Skeletal muscle satellite cell (primary cell): ENCODE measurements around the gene SLC23A3.

Source experiments
- H3K27me3 ChIP-seq: 2 replicates; pipeline ENCODE4 v1.7.0; 2013; ENCODE audit warnings: low read length; ENCODE audit not compliant: control insufficient read depth, insufficient read depth
- H3K36me3 ChIP-seq: 2 replicates; pipeline ENCODE4 v1.7.0; 2013; ENCODE audit warnings: mild to moderate bottlenecking, control low read depth, low read length; ENCODE audit not compliant: insufficient read depth
- H3K4me1 ChIP-seq: 2 replicates; pipeline ENCODE4 v1.7.0; 2013; ENCODE audit warnings: low read length; ENCODE audit not compliant: control insufficient read depth, insufficient read depth
- H3K4me2 ChIP-seq: 2 replicates; pipeline ENCODE4 v1.7.0; 2013; ENCODE audit warnings: mild to moderate bottlenecking, low read length
- H3K4me3 ChIP-seq: 2 replicates; pipeline ENCODE4 v1.7.0; 2013; ENCODE audit warnings: low read length
- H3K9ac ChIP-seq: 2 replicates; pipeline ENCODE4 v1.7.0; 2013; ENCODE audit warnings: mild to moderate bottlenecking, low read depth, low read length, moderate library complexity
- H3K9me3 ChIP-seq: replicated peaks from 2 replicates; pipeline ENCODE4 v1.7.0; 2013; ENCODE audit warnings: mild to moderate bottlenecking, control low read depth, low read length

Gene SLC23A3

DNA sequence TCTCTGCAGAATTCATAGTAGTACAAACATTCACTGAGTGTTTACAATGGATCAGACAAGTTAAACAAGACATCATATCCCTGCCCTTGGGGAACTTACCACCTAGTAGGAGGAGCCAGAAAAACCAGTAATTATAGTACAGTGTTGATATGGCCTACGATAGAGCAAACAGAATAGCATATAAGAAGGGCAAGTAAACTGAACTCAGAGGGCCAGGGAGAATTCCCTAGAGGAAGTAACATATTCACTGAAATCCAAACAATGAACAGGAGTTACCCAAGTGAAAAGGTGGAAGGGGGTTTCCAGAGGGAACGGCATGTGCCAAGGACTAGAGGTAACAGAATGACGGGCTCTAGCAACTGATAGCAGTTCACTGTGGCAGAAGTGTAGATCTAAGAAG lies 43.3 kb downstream of the SLC23A3 start:
- Histone ChIP-seq H3K9ac (no peak overlapping the region), H3K4me3 (no peak overlapping the region), H3K36me3 (no peaks in the 10 kb centered on the region), H3K4me2 (no peak overlapping the region), H3K27me3 (no peaks in the 10 kb centered on the region), H3K4me1 (peaks cover 35% of the 10 kb centered on the region), H3K9me3 (no peaks in the 10 kb centered on the region)

DNA sequence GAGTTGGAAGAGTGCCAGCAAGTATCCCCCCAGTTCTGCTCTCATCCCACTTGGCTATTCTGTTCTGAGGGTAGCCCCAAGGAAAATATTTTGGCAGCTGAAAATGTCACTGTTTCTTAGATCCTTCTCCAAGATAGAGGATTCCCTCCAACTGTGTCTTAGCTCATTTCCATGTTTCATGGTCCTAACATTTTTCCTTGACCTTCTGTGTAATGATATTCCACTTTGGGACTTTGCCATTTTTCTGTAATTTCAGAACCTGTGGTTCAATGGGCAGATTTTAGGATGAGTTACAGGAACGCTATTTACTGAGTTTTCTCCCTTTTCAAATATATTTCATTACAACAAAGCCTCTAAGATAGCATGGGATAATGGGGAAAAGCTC lies 44.0 kb downstream of the SLC23A3 start:
- Histone ChIP-seq H3K4me1 (peaks cover 35% of the 10 kb centered on the region), H3K27me3 (no peaks in the 10 kb centered on the region), H3K9ac (peak overlapping the region; percentile 58), H3K36me3 (no peaks in the 10 kb centered on the region), H3K9me3 (no peaks in the 10 kb centered on the region), H3K4me2 (peak overlapping the region; percentile 73), H3K4me3 (peak overlapping the region; percentile 48)

DNA sequence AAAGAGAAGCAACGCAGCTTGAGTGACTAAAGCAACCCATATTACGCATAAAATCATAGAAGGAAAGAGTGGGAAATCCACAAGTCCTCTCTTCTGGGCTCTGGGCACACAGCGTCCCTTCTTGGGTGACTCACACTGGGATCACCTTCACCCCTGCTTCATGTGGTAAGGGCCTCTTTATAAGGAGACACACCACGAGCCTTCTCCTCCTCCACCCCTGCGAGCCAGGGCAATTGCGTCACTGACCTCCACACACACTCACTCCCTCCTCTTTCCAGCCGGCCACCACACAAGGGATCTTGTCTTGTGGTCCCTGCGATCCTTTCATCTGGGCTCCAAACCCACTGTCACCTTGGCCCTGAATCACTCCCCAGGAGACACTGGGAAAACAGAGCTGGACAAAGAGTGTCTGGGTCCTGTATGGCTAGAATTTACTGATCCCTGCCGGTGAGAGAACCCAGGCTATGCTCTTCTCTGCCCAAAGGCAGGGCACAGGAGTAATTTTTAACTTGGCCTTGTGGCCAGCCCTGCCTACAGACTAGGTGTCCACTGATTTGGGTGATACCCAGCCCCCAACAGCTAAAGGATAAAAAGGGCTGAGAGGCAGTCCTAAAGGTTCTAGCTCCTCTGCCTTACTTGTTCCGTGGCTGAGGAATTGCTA lies 44.5 kb downstream of the SLC23A3 start:
- Histone ChIP-seq H3K4me1 (peaks cover 35% of the 10 kb centered on the region), H3K9ac (peak overlapping the region; percentile 58), H3K27me3 (no peaks in the 10 kb centered on the region), H3K9me3 (no peaks in the 10 kb centered on the region), H3K4me3 (peak overlapping the region; percentile 48), H3K36me3 (no peaks in the 10 kb centered on the region), H3K4me2 (peak overlapping the region; percentile 73)

DNA sequence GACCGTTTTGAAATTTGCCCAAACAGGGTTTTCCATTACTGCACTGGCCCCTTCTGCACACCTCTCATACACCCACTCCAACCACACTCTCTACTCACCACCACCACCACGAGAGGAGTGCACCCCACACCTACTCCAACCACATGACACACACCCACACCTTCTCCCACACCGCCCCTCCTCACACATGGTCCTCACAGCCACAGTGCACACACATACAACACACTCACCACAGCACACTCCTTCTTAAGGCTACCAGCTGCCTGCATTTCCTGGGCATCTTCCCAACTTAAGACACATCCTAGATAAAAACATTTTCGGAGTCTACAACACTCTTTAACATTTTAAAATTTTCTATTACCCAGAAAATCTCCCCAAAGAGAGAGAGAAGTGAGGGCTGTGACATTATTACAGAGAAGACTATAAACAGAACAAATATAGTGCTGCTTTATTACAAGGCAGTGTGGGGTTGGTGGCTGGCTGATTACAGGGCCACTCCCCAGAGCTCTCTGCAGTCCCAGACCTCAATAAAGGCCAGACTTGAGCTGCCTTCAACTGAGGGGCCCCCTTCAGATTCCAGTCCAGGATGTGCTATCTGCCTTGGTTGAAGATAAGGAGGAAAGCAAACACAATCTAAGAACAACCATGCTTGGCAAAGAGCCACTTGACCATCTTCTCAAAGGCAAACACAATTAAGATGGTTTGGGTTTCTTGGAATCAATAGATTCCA lies 45.3 kb downstream of the SLC23A3 start:
- H3K36me3 ChIP-seq, result no peaks in the 10 kb centered on the region
- H3K9me3 ChIP-seq, result no peaks in the 10 kb centered on the region
- no peaks in the 10 kb centered on the region for H3K27me3 ChIP-seq
- H3K4me2 ChIP-seq, result peak overlapping the region; percentile 73
- H3K9ac ChIP-seq, result peak overlapping the region; percentile 36
- peak overlapping the region; percentile 21 for H3K4me3 ChIP-seq
- peaks cover 40% of the 10 kb centered on the region for H3K4me1 ChIP-seq

DNA sequence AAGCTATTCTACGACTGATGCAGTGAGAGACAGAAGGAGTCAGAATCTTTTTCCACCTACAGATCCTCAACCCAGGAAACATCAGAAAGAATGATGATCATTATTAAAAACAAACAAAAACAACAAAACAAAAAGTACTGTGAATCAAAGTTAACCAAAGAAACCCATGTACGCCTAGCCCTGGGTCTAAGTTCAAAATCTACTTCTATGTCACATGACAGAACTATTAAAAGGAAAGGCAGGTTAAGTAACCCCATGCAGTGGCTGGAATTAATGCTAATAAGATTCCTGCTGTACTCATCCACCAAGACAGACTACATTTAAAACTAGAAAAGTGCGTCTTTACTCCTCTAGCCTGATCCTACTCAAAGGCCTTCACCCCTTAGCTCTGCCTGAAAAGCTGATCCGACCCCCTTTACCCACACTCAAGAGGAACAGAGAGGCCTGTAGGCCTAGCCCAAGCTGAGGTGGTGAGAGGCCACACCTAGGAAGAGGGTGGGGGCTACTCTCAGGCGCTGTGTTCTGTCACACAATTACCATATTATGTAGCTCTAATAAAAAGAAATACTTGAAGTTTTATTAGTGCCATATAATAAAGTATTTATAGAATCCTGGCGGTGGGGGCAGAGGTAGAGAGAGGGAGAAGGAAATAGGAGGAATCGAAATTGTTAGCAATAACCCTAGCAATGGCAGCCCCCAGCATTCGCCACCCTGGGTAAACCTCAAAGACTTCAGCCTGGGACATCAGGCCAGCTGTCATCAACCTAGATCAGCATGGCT lies 46.3 kb downstream of the SLC23A3 start:
- Histone ChIP-seq H3K9ac (no peak overlapping the region), H3K4me3 (no peak overlapping the region), H3K36me3 (no peaks in the 10 kb centered on the region), H3K4me2 (no peak overlapping the region), H3K27me3 (no peaks in the 10 kb centered on the region), H3K9me3 (no peaks in the 10 kb centered on the region), H3K4me1 (peaks cover 40% of the 10 kb centered on the region)

DNA sequence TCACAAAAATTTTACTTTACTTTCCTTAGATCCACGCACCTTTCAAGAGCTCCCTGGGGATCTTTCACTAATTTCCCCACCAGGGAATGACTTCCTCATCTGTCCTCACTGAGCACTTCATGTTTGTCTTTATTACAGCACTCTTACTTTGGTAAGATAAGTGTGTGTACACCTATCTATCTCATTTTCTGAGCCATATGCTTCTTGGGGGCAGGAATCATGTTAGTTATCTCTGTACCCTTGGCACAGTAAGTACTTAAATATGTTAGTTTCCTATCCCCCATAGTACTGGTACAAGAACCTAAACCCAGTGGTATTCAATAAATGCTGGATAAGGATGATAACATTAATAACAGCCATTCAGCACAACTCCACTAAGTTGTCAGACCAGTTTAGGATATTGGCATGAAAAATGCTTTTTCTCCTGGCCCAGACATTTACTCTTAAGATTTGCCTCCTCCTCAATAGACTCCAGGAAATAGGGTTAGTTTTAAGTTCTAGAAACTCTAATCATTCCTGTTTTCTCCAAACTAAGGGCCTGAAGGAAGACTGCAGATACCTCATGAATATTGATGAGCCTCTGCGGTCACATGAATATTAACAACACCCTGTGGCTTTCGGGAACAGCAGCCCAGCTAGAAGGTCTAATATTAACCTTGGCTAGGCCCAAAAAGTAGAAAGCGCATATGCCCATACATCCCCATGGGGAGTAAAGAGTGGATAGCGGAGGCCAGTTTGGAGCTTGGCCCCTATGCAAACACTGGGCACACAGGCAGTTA lies 47.4 kb downstream of the SLC23A3 start:
- no peaks in the 10 kb centered on the region for H3K36me3 ChIP-seq
- H3K9me3 ChIP-seq, result no peaks in the 10 kb centered on the region
- H3K27me3 ChIP-seq, result no peaks in the 10 kb centered on the region
- peaks cover 40% of the 10 kb centered on the region for H3K4me1 ChIP-seq
- H3K4me3 ChIP-seq, result no peak overlapping the region
- no peak overlapping the region for H3K9ac ChIP-seq
- no peak overlapping the region for H3K4me2 ChIP-seq

DNA sequence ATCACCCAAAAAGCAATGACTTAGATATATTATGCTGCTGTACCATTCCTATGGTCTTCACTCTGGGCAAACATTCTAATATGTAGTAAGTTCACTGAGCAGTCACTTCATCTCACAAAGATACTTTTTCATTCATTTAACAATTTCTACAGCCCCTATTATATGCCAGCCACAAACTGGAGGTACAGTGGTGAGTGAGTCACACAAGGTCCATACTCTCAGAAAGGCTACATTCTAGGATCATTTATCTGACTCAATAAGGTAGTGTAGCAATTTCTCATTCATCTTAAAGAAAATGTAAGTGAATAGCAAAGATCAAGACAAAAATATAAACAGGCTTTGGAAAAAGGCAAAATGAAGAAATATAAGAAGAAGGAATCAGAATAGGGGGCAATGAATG lies 49.7 kb downstream of the SLC23A3 start:
- Histone ChIP-seq H3K27me3 (no peaks in the 10 kb centered on the region), H3K4me1 (peaks cover 23% of the 10 kb centered on the region), H3K9ac (no peak overlapping the region), H3K9me3 (no peaks in the 10 kb centered on the region), H3K4me2 (no peak overlapping the region), H3K36me3 (no peaks in the 10 kb centered on the region), H3K4me3 (no peak overlapping the region)

DNA sequence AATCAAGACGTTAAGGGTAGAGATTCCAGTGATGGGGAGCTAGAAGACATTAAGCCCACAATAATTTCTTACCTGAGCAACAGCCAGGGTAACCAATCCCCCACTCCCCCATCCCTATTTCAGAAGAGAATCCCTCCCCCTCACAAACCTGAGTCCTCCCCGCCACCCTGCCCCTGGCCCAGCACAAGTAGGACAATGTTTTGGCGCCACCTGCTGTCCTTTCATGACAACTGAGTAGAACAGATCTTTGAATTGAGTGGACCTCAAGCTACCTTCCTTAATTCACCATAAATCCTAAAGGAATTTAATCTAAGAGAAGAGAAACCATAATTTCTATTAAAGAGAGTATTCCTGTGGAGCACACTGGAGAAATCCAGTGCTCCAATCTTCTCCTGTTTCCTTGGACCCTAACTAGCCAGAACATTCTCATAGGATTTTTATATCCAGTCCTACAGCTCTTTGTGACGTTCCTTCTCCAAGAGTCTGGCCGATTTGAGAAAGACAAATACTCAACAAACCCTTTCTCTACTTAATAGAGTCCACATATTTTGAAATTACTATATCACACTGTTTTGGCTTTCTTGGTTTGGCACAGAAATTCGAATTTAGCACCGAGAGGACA lies 50.3 kb downstream of the SLC23A3 start:
- Histone ChIP-seq H3K4me1 (peaks cover 17% of the 10 kb centered on the region), H3K9me3 (no peaks in the 10 kb centered on the region), H3K9ac (no peak overlapping the region), H3K4me2 (no peak overlapping the region), H3K36me3 (no peaks in the 10 kb centered on the region), H3K27me3 (no peaks in the 10 kb centered on the region), H3K4me3 (no peak overlapping the region)

DNA sequence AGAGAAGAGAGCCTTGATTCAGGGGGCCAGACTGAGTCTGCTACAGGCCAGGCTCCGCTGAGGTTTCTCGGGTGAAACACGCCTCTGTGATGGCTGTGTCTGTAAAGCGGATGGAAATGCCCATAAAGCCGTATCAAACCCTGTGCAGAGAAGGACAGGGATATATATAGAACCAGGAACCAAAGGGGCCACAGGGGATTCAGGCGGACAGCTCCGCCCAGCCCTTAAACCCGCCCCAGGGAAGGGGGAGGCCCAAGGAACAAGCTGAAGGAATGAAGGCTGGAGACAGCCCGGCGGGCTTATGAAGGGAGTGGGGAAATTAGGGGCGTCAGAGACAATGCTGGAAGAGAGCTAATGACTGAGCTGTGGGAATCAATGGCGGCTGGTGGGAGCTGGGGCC lies 51.3 kb downstream of the SLC23A3 start:
- Histone ChIP-seq H3K9me3 (no peaks in the 10 kb centered on the region), H3K4me3 (no peak overlapping the region), H3K27me3 (no peaks in the 10 kb centered on the region), H3K9ac (no peak overlapping the region), H3K4me1 (peaks cover 7% of the 10 kb centered on the region), H3K36me3 (no peaks in the 10 kb centered on the region), H3K4me2 (no peak overlapping the region)

DNA sequence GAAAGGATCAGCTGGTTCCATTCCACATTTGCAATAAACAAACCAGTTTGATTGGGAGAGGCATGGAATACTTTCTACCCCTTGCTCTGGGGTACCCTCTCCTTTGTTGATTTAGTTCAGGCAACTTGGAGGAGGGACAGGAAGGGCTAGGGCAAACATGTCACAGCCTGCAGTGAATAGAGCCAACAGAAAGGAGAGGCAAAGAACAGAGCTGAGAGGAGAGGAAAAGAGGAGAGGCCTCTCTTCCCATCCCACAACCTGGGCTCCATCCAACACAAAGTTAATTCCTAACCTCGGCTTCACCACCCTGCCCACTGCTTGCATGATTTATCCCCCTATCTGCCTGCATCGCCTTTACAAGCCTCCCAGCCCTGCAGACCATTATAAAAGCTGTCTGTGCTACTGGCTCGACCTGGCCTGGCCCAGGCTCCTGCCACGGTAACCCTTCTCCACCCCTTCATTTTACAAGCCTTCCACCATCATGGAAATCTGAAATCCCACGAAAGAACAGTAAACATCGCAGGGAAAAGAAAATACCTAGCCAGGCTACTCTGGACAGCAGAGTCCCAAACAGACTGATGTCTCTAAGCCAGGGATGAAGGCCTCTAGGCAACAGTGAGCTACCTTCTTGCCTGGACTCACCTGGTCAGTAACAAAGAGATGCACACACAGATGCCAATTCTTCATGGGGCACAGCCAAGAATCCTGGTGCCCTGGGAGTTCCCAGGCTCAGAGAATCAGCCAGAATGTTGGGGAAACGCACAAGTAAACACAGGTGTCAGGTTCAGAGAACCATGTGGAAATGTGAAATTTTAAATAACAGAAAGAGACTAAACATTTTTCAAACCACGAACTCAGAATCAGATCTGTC lies 52.8 kb downstream of the SLC23A3 start:
- H3K4me1 ChIP-seq, result peaks cover 5% of the 10 kb centered on the region
- no peaks in the 10 kb centered on the region for H3K27me3 ChIP-seq
- no peaks in the 10 kb centered on the region for H3K36me3 ChIP-seq
- no peaks in the 10 kb centered on the region for H3K9me3 ChIP-seq
- H3K4me2 ChIP-seq, result no peak overlapping the region
- H3K9ac ChIP-seq, result no peak overlapping the region
- H3K4me3 ChIP-seq, result no peak overlapping the region
